ENCODE results near the gene UBTD1.

UBTD1 gene

GRCh38 chr10:97481071-97481470 is 17.7 kb upstream of the UBTD1 start:
- Histone ChIP-seq H4K8ac (ENCODE audit: low read depth, low read length) (no peak overlapping the region), H2AK5ac (ENCODE audit: low read length) (no peak overlapping the region), H3K4ac (ENCODE audit: low read depth, low read length) (no peak overlapping the region), H3K27ac (ENCODE audit: low read depth, low read length) (no peak overlapping the region), H3K36me3 (ENCODE audit: control insufficient read depth in 1 of 2, insufficient read depth in 2 of 2, low read length in 2 of 2) (peaks cover 23 to 37% of the 10 kb centered on the region in 2 experiments), H3K9me3 (ENCODE audit: insufficient read depth, low read depth, low read length) (no peaks in the 10 kb centered on the region), H2BK5ac (ENCODE audit: low read depth, low read length, poor library complexity) (no peak overlapping the region), H3K14ac (ENCODE audit: low read length) (no peak overlapping the region), H3K4me2 (ENCODE audit: low read length) (no peak overlapping the region), H3K27me3 (ENCODE audit: insufficient read depth, low read length) (no peaks in the 10 kb centered on the region), H2AFZ (ENCODE audit: insufficient read depth, low read length, poor library complexity) (no peak overlapping the region), H4K91ac (ENCODE audit: low read depth, low read length) (no peak overlapping the region), H3K18ac (ENCODE audit: low read length) (no peak overlapping the region), H2BK12ac (ENCODE audit: low read length) (no peak overlapping the region), H3K23ac (ENCODE audit: low read length) (no peak overlapping the region), H3K4me3 (ENCODE audit: low read depth, low read length) (no peak overlapping the region), H2BK120ac (ENCODE audit: insufficient read depth, low read length, poor library complexity) (no peak overlapping the region), H3K79me1 (ENCODE audit: low read length) (no peaks in the 10 kb centered on the region), H3K4me1 (ENCODE audit: control insufficient read depth in 1 of 2, insufficient read depth in 2 of 2, low read length in 2 of 2) (no peaks in the 10 kb centered on the region), H3K79me2 (ENCODE audit: control insufficient read depth, insufficient read depth, low read length, poor library complexity) (no peaks in the 10 kb centered on the region), H3K9ac (ENCODE audit: low read length) (no peak overlapping the region), H4K12ac (ENCODE audit: low read depth, low read length) (no peak overlapping the region)
- no CpG with 5 or more reads among the region's 4 CpGs for WGBS (ENCODE audit: extremely low coverage, insufficient coverage, insufficient read length)
- peak; percentile 17 to 41 for DNase-seq

GRCh38 chr10:97482381-97482780 is 16.3 kb upstream of the UBTD1 start:
- H3K23ac ChIP-seq (ENCODE audit: low read length): no peak overlapping the region
- no peak for DNase-seq
- no peak overlapping the region for H2BK120ac ChIP-seq (ENCODE audit: insufficient read depth, low read length, poor library complexity)
- no peak overlapping the region for H2BK12ac ChIP-seq (ENCODE audit: low read length)
- no peaks in the 10 kb centered on the region for H3K79me1 ChIP-seq (ENCODE audit: low read length)
- H3K9ac ChIP-seq (ENCODE audit: low read length): no peak overlapping the region
- no CpG with 5 or more reads among the region's 1 CpG for WGBS (ENCODE audit: extremely low coverage, insufficient coverage, insufficient read length)
- no peaks in the 10 kb centered on the region for H3K4me1 ChIP-seq (ENCODE audit: control insufficient read depth in 1 of 2, insufficient read depth in 2 of 2, low read length in 2 of 2)
- no peak overlapping the region for H4K91ac ChIP-seq (ENCODE audit: low read depth, low read length)
- no peak overlapping the region for H3K4ac ChIP-seq (ENCODE audit: low read depth, low read length)
- no peak overlapping the region for H3K18ac ChIP-seq (ENCODE audit: low read length)
- H4K8ac ChIP-seq (ENCODE audit: low read depth, low read length): no peak overlapping the region
- no peaks in the 10 kb centered on the region for H3K9me3 ChIP-seq (ENCODE audit: insufficient read depth, low read depth, low read length)
- no peak overlapping the region for H2AFZ ChIP-seq (ENCODE audit: insufficient read depth, low read length, poor library complexity)
- no peaks in the 10 kb centered on the region for H3K79me2 ChIP-seq (ENCODE audit: control insufficient read depth, insufficient read depth, low read length, poor library complexity)
- H3K36me3 ChIP-seq (ENCODE audit: control insufficient read depth in 1 of 2, insufficient read depth in 2 of 2, low read length in 2 of 2): peaks cover 24 to 26% of the 10 kb centered on the region in 2 experiments
- H3K4me3 ChIP-seq (ENCODE audit: low read depth, low read length): no peak overlapping the region
- H4K12ac ChIP-seq (ENCODE audit: low read depth, low read length): no peak overlapping the region
- no peaks in the 10 kb centered on the region for H3K27me3 ChIP-seq (ENCODE audit: insufficient read depth, low read length)
- no peak overlapping the region for H3K14ac ChIP-seq (ENCODE audit: low read length)
- H3K27ac ChIP-seq (ENCODE audit: low read depth, low read length): no peak overlapping the region
- no peak overlapping the region for H2BK5ac ChIP-seq (ENCODE audit: low read depth, low read length, poor library complexity)
- no peak overlapping the region for H2AK5ac ChIP-seq (ENCODE audit: low read length)
- no peak overlapping the region for H3K4me2 ChIP-seq (ENCODE audit: low read length)

- Histone ChIP-seq H3K4me3 (ENCODE audit: low read depth, low read length) (no peak overlapping the region), H3K23ac (ENCODE audit: low read length) (no peak overlapping the region), H2AK5ac (ENCODE audit: low read length) (no peak overlapping the region), H4K91ac (ENCODE audit: low read depth, low read length) (no peak overlapping the region), H3K79me2 (ENCODE audit: control insufficient read depth, insufficient read depth, low read length, poor library complexity) (no peaks in the 10 kb centered on the region), H3K27ac (ENCODE audit: low read depth, low read length) (no peak overlapping the region), H3K4me1 (ENCODE audit: control insufficient read depth in 1 of 2, insufficient read depth in 2 of 2, low read length in 2 of 2) (no peaks in the 10 kb centered on the region), H2BK5ac (ENCODE audit: low read depth, low read length, poor library complexity) (no peak overlapping the region), H2BK12ac (ENCODE audit: low read length) (no peak overlapping the region), H4K8ac (ENCODE audit: low read depth, low read length) (no peak overlapping the region), H3K18ac (ENCODE audit: low read length) (no peak overlapping the region), H3K14ac (ENCODE audit: low read length) (no peak overlapping the region), H4K12ac (ENCODE audit: low read depth, low read length) (no peak overlapping the region), H3K4me2 (ENCODE audit: low read length) (no peak overlapping the region), H3K27me3 (ENCODE audit: insufficient read depth, low read length) (no peaks in the 10 kb centered on the region), H3K79me1 (ENCODE audit: low read length) (no peaks in the 10 kb centered on the region), H3K4ac (ENCODE audit: low read depth, low read length) (peak overlapping the region; percentile 40), H2AFZ (ENCODE audit: insufficient read depth, low read length, poor library complexity) (no peak overlapping the region), H3K9ac (ENCODE audit: low read length) (no peak overlapping the region), H2BK120ac (ENCODE audit: insufficient read depth, low read length, poor library complexity) (no peak overlapping the region), H3K36me3 (ENCODE audit: control insufficient read depth in 1 of 2, insufficient read depth in 2 of 2, low read length in 2 of 2) (peaks cover 18 to 19% of the 10 kb centered on the region in 2 experiments), H3K9me3 (ENCODE audit: insufficient read depth, low read depth, low read length) (no peaks in the 10 kb centered on the region)
- no CpG with 5 or more reads among the region's 3 CpGs for WGBS (ENCODE audit: extremely low coverage, insufficient coverage, insufficient read length)
- no peak for DNase-seq
Measured at GRCh38 chr10:97483506-97483905, 15.2 kb upstream of the UBTD1 start.

- no peaks in the 10 kb centered on the region for H3K9me3 ChIP-seq (ENCODE audit: insufficient read depth, low read depth, low read length)
- no peak overlapping the region for H2BK12ac ChIP-seq (ENCODE audit: low read length)
- no peak overlapping the region for H3K18ac ChIP-seq (ENCODE audit: low read length)
- H2BK120ac ChIP-seq (ENCODE audit: insufficient read depth, low read length, poor library complexity): no peak overlapping the region
- no peak overlapping the region for H3K9ac ChIP-seq (ENCODE audit: low read length)
- H2AFZ ChIP-seq (ENCODE audit: insufficient read depth, low read length, poor library complexity): no peak overlapping the region
- no peak overlapping the region for H4K8ac ChIP-seq (ENCODE audit: low read depth, low read length)
- no peaks in the 10 kb centered on the region for H3K79me1 ChIP-seq (ENCODE audit: low read length)
- no peak overlapping the region for H2BK5ac ChIP-seq (ENCODE audit: low read depth, low read length, poor library complexity)
- H3K36me3 ChIP-seq (ENCODE audit: control insufficient read depth in 1 of 2, insufficient read depth in 2 of 2, low read length in 2 of 2): peaks cover 16 to 18% of the 10 kb centered on the region in 2 experiments
- peak overlapping the region; percentile 40 for H3K4ac ChIP-seq (ENCODE audit: low read depth, low read length)
- H3K79me2 ChIP-seq (ENCODE audit: control insufficient read depth, insufficient read depth, low read length, poor library complexity): peaks cover under 1% of the 10 kb centered on the region
- no peak overlapping the region for H3K27ac ChIP-seq (ENCODE audit: low read depth, low read length)
- no peak overlapping the region for H3K4me3 ChIP-seq (ENCODE audit: low read depth, low read length)
- H3K4me2 ChIP-seq (ENCODE audit: low read length): no peak overlapping the region
- no peak for DNase-seq
- no peak overlapping the region for H2AK5ac ChIP-seq (ENCODE audit: low read length)
- H3K27me3 ChIP-seq (ENCODE audit: insufficient read depth, low read length): no peaks in the 10 kb centered on the region
- no peak overlapping the region for H3K23ac ChIP-seq (ENCODE audit: low read length)
- no CpG with 5 or more reads among the region's 1 CpG for WGBS (ENCODE audit: extremely low coverage, insufficient coverage, insufficient read length)
- H4K12ac ChIP-seq (ENCODE audit: low read depth, low read length): no peak overlapping the region
- H4K91ac ChIP-seq (ENCODE audit: low read depth, low read length): no peak overlapping the region
- no peaks in the 10 kb centered on the region for H3K4me1 ChIP-seq (ENCODE audit: control insufficient read depth in 1 of 2, insufficient read depth in 2 of 2, low read length in 2 of 2)
- H3K14ac ChIP-seq (ENCODE audit: low read length): no peak overlapping the region
Measured at GRCh38 chr10:97483921-97484320, 14.8 kb upstream of the UBTD1 start.
